ENCODE results near the gene ETHE1.

The ETHE1 gene

DNA sequence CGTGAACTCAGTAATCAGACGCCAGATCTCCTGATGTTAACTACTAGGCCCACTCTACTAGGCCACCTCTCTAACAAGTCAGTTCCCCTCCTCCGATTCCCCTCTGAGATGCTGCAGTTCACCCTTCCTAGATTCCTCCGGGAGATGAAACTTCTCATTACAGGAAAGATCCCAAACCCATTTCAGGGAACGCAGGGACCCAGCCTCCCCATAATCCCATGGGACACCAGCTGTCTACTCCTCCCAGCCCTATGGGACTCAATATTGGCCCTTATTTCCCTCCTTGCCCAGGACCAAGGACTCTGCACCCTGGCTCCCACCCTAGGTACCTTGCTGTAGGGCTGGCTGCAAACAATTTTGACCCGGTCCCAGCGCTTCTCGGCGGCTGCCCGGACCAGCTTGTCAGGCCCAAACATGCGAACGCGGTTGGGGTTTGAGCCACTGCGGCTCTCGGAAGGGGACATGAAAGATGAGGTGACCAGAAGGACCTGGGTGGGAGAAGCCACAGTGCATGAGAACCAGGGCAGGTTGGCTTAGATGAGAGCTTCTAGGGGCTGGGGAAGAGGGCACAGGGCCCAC, 27.4 kb upstream of the ETHE1 start:
- no peak for ATAC-seq
- TF ChIP-seq ZFP3 (CRISPR knock-in tag; IDR thresholded peaks at IDR 0.05) (no peak), RARB (CRISPR knock-in tag; IDR thresholded peaks at IDR 0.05) (no peak)

DNA sequence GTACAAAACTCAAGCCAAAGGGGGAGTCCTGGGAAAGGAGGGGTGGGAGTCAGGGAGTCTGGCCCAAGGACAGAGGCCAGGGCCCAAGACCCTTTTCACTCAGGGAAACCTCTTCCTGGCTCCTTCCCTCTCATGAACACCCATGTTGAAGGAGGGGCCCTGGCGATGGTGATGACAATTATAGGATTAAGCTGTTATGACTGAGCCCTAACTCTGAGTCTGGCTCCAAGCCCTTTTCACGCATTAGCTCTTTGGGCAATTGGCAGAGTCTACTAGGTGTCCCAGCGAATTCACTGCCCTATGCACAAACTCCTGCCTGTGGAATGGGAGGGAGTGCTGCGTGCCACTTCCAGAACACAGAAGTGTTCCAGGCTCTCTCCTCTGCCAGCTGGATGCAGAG, 26.7 kb upstream of the ETHE1 start:
- no peak for ATAC-seq
- TF ChIP-seq SNAI2 (CRISPR knock-in tag; IDR thresholded peaks at IDR 0.05) (no peak), TCF4 (CRISPR knock-in tag; IDR thresholded peaks at IDR 0.05; ENCODE audit: borderline replicate concordance) (no peak), ZC3H10 (CRISPR knock-in tag; IDR thresholded peaks at IDR 0.05) (no peak), POU6F1 (CRISPR knock-in tag; IDR thresholded peaks at IDR 0.05; ENCODE audit: borderline replicate concordance, low read depth) (no peak), PPARA (CRISPR knock-in tag; IDR thresholded peaks at IDR 0.05; ENCODE audit: borderline replicate concordance) (no peak)

- TF ChIP-seq ZFP30 (CRISPR knock-in tag; IDR thresholded peaks at IDR 0.05) (no peak), POU6F1 (CRISPR knock-in tag; IDR thresholded peaks at IDR 0.05; ENCODE audit: borderline replicate concordance, low read depth) (no peak), ARNTL (CRISPR knock-in tag; IDR thresholded peaks at IDR 0.05; ENCODE audit: borderline replicate concordance, low read depth) (no peak), PPARA (CRISPR knock-in tag; IDR thresholded peaks at IDR 0.05; ENCODE audit: borderline replicate concordance) (no peak), ISL1 (CRISPR knock-in tag; IDR thresholded peaks at IDR 0.05) (no peak), BACH2 (CRISPR knock-in tag; IDR thresholded peaks at IDR 0.05; ENCODE audit: borderline replicate concordance) (no peak), ZNF8 (CRISPR knock-in tag; IDR thresholded peaks at IDR 0.05) (no peak), GLIS3 (CRISPR knock-in tag; IDR thresholded peaks at IDR 0.05) (no peak), RARB (CRISPR knock-in tag; IDR thresholded peaks at IDR 0.05) (no peak), TCF4 (CRISPR knock-in tag; IDR thresholded peaks at IDR 0.05; ENCODE audit: borderline replicate concordance) (no peak), ESRRG (CRISPR knock-in tag; IDR thresholded peaks at IDR 0.05) (no peak), OSR1 (CRISPR knock-in tag; IDR thresholded peaks at IDR 0.05) (no peak), ZNF565 (CRISPR knock-in tag; conservative IDR thresholded peaks at IDR 0.05; ENCODE audit: low read depth) (no peak), ZNF70 (CRISPR knock-in tag; IDR thresholded peaks at IDR 0.05) (no peak), CSDC2 (CRISPR knock-in tag; IDR thresholded peaks at IDR 0.05) (no peak)
- TF ChIP-seq, protein P1, sequence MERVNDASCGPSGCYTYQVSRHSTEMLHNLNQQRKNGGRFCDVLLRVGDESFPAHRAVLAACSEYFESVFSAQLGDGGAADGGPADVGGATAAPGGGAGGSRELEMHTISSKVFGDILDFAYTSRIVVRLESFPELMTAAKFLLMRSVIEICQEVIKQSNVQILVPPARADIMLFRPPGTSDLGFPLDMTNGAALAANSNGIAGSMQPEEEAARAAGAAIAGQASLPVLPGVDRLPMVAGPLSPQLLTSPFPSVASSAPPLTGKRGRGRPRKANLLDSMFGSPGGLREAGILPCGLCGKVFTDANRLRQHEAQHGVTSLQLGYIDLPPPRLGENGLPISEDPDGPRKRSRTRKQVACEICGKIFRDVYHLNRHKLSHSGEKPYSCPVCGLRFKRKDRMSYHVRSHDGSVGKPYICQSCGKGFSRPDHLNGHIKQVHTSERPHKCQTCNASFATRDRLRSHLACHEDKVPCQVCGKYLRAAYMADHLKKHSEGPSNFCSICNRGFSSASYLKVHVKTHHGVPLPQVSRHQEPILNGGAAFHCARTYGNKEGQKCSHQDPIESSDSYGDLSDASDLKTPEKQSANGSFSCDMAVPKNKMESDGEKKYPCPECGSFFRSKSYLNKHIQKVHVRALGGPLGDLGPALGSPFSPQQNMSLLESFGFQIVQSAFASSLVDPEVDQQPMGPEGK (CRISPR knock-in tag; IDR thresholded peaks at IDR 0.05; ENCODE audit: borderline replicate concordance): no peak
These were observed 25.6 kb upstream of the ETHE1 start for GRCh38 chr19:43552616-43553015.

DNA sequence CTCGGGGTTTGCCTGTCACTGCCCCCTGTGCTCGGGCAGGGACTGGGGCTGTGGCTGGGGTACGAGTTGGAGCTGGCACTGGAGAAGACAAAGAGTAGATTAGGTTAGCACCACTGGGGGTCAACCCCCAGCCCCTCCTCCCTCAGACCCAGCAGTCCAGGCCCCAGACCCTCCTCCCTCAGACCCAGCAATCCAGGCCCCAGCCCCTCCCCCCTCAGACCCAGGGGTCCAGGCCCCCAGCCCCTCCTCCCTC, 25.1 kb upstream of the ETHE1 start:
- ATAC-seq: no peak
- TF ChIP-seq TOX (CRISPR knock-in tag; IDR thresholded peaks at IDR 0.05; ENCODE audit: borderline replicate concordance) (no peak), ZNF70 (CRISPR knock-in tag; IDR thresholded peaks at IDR 0.05) (no peak), OSR1 (CRISPR knock-in tag; IDR thresholded peaks at IDR 0.05) (no peak), CSRNP3 (CRISPR knock-in tag; IDR thresholded peaks at IDR 0.05) (no peak)

More at GRCh38 chr19:43552616-43553015, 25.6 kb upstream of the ETHE1 start:
- ATAC-seq: no peak

Measured in SK-N-SH treated with all-trans-retinoic acid at 6 μM for 48 hours (cell line).